GM21717 (cell line): ENCODE results near the gene CLOCK.

Source experiments
- ATAC-seq: cut with Tn5 transposase; IDR thresholded peaks from one replicate; pipeline ENCODE4 v1.9.1; 2021; ENCODE audit warnings: mild to moderate bottlenecking, moderate library complexity; ENCODE audit not compliant: unreplicated experiment

The CLOCK gene

DNA sequence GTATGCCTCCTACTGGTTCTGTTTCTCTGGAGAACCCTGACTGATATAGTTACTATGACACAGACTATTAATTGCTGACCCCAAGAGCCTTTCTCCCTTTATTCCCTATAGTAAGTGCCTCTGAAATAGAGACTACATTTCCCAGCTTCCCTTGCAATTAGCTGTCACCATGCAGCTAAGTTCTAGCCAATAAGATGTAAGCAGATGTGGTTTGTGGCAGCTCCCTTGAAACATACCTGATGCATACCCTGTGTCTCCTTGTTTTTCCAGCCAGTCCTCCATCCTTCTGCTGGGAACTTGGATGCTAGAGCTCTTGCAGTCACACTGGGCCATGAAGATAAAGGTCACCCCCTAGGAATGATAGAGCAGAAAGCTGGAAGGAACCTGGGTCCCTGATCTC is 160.6 kb downstream of the CLOCK start:
- peak; percentile 87 for ATAC-seq

DNA sequence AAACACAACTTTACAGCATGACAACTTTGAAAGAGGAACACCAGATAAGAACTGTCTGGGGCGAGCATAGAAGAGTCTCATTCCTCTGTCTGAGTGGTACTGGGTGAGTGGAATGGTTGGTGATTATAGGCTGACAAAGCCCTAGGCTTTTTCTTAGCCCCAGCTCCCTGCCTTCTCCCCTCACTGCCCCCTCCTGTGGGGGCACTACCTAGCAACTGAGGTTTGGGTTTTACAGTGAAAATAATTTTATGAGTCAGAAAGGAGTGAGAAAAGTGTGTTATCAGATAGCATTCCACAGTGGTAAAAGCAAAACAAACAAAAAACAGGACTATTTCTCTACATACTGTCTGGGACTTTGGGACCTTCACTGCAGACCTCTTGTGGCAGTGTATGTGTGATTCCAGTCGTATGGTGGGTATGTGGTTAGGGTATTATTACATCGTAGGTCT is 161.5 kb downstream of the CLOCK start:
- ATAC-seq, result no peak

DNA sequence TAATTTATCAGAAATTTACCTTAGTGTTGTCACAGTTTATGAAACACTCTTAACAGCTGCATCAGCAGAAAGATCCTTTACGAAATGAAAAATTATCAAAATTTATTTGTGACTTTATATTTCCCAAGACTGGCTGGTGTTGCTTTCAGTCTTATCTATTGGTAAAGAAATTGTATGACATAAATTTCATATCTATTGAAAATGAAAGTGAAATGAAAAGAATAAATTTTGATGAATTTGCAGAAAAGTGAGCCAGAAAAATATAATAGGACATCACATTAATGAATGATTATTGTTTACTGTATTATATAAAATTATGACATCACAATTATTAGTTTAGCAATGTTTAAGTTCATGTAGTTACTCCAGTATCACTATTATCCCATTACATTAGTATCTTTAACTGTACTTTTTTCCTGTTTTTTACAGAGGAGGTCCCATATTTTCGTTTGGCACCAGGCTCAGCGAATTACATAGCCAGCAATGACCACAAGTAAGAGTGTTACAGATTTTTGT is 164.2 kb downstream of the CLOCK start:
- no peak for ATAC-seq

DNA sequence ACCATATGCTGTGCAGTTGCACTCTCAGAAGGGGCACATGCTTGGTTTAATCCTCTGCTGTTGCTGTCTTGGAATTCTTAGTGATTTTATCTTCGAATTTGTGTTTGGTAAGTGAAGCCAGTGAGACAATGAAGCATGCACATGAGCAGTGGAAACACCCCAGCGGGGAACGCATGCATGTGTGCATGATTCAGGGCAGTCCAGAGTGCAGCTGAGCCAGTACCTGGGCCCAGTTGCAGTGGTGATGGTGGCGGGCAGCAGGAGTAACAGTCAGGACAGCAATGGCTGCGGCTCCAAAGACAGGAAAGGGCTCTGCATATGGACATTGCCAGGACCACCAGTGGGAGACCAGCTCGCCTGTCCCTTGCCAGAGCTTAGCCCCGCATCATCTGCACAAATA is 165.2 kb downstream of the CLOCK start:
- ATAC-seq, result no peak

DNA sequence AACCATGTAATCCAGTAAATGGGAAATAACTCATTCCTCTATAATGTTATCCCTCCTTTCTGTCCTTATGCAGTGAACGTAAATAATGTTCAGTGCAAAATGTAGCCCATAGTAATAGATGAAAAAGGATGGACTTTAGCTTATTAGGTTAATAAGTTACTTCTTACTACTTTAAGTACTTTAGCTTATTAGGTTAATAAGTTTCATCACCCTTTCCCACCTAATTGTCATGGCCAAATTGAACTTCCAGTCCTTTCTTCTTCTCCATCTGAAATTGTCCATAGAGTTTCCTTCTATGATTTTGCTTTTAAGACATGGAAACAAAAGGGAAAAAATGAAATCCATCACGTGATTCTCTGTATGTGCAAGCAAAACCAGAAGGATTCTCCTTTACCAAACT is 166.1 kb downstream of the CLOCK start:
- ATAC-seq, result no peak

DNA sequence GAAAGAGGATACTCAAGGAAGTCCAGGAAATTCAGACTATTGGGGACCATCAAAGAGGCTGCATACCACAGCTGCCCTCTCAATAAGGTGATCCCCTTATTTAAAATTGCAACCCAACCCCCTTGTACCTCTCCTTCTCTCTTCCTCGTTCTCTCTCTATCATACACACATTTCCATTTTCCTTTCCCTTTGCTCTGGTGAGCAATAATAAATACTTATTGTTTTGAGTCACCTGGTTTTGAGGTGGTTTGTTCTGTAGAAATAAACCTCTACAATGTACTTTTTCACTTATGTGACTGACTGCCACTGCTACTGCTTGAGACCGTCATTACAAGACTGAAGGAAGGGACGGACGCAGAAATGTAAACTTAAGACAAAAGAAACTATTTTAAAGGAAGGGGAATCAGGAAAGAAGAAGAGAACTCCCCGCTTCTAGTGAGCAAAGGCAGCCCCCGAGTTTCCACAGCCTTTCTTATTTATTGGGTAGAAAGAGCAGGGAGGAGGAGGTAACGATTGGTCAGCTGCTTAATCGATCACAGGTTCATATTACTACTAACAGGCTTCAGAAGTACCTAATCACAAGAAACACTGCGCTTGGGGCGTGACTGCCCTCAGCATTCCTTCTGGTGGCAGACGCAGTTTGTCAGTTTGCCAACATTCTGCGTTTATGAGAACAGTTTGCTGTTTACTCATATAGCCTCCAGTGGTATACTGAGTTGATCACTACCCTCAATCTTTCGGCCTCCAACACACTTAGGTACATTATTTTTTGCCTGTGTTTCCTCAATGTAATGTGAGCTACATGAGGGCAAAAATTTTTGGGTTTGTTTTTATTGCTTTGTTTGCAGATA is 167.9 kb downstream of the CLOCK start:
- ATAC-seq, result no peak
